Esophagus muscularis mucosa (tissue), 4 donors: ENCODE measurements around the gene SLC39A3. TPM values are rescaled to one million over a fixed set of nuclear protein-coding genes. Genes with fewer than 3 reads are reported as not detected.

Experiments used
- DNase-seq: peaks from one replicate; pipeline ENCODE4 v3.0.0-alpha.2; 2017; ENCODE audit errors: extremely low spot score
- H3K27ac ChIP-seq, 4 donors: fragments of 200-600 bp; sonication (generic); replicated peaks in 1 of 4; 1 replicate in 3 of 4; 2 replicates in 1 of 4; pipeline ENCODE4 v1.5.1; 2016 to 2019; ENCODE audit warnings: mild to moderate bottlenecking in 1 of 4
- H3K27me3 ChIP-seq, 4 donors: fragments of 200-600 bp; sonication (generic); one replicate each; pipeline versions ENCODE4 v1.5.1 to v1.6.0; 2016 to 2019
- H3K36me3 ChIP-seq, 4 donors: fragments of 200-600 bp; sonication (generic); one replicate each; pipeline ENCODE4 v1.5.1; 2016 to 2019
- H3K4me1 ChIP-seq, 4 donors: fragments of 200-600 bp; sonication (generic); one replicate each; pipeline ENCODE4 v1.5.1; 2016 to 2019
- H3K4me3 ChIP-seq, 4 donors: fragments of 200-600 bp; sonication (generic); 1 replicate in 2 of 4; 2 replicates in 2 of 4; pipeline ENCODE4 v1.5.1; 2016 to 2019; ENCODE audit warnings: mild to moderate bottlenecking in 4 of 4, moderate library complexity in 1 of 4
- H3K9me3 ChIP-seq, 4 donors: fragments of 200-600 bp; sonication (generic); 1 replicate in 3 of 4; 2 replicates in 1 of 4; pipeline ENCODE4 v1.5.1; 2016 to 2019
- EP300 ChIP-seq: sonication (generic); formaldehyde crosslinking; IDR thresholded peaks from one replicate; pipeline ENCODE4 v1.6.1; 2017; ENCODE audit warnings: antibody characterized with exemption
- POLR2A ChIP-seq: fragments of 450-650 bp; IDR thresholded peaks from one replicate; pipeline ENCODE4 v1.6.1; 2017; ENCODE audit warnings: antibody characterized with exemption, moderate library complexity, mild to moderate bottlenecking, low read depth
- POLR2AphosphoS5 ChIP-seq, 2 donors: sonication (generic); formaldehyde crosslinking; IDR thresholded peaks; one replicate each; pipeline ENCODE4 v1.6.1; 2017; ENCODE audit warnings: antibody characterized with exemption in 2 of 2
- WGBS: methylation state at CpG from one replicate; pipeline ENCODE4 v1.1.5; 2018; 5-methylcytosine and 5-hydroxymethylcytosine counted together
- intact Hi-C: fragments of 100-400 bp; cut with DNase I; formaldehyde crosslinking; loops from one replicate; pipeline ENCODE4 v1.15.1; 2023
- total RNA-seq, 4 donors: library from RNA; depleted of rRNA; stranded (reverse); fragments of >200 nt; gene quantifications; one replicate each; pipeline versions ENCODE4 v1.1.0 to v1.2.1, GENCODE V29; 2016
- TF ChIP-seq, protein P1 (sequence below), 3 experiments: fragments of 200-600 bp in 2 of 3; fragments of 450-650 bp in 1 of 3; sonication (generic) in 2 of 3; IDR thresholded peaks; one replicate each; pipeline ENCODE4 v1.5.1; 2017 to 2019; ENCODE audit warnings: antibody characterized with exemption in 3 of 3, mild to moderate bottlenecking in 2 of 3, moderate library complexity in 1 of 3

The SLC39A3 gene
- total RNA-seq, 4 donors from 2014 or later, result 31.6 to 36.9 (median 33.8) TPM

DNA sequence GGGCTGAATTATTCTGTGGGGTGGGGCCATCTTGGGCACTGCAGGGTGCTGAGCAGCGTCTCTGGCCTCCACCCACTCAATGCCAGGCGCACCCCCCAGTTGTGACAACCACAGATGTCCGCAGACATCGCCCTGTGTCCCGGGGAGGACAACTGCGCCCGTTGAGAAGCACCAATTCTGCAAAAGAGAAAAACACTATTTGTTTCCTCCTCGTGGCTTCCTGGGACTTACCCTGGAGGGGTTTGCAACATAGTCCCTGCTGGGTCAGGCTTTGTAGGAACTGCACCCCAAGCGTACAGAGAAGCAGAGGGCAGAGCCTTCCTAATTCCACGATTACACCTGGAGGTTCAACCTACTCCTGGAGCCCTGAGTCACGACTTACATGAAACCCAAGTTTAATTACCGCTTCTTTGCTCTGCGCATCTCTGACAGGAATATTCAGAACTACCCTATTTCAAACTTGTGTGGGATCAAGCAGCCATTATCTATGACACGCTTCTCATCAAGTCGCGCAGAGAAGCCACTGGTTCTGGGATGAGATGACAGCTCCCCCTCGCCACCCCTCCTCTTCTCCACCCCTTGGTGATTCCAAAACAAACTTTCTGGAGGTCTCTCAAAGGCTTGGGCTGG is 11.1 kb upstream of the SLC39A3 start:
- 77% methylated on average over 17 of the region's 17 CpGs for WGBS
- H3K4me3 ChIP-seq, result no peak overlapping the region
- no peaks in the 10 kb centered on the region for H3K27me3 ChIP-seq
- intact Hi-C loops, result no loop called here
- no peak overlapping the region for H3K27ac ChIP-seq
- no peaks in the 10 kb centered on the region for H3K9me3 ChIP-seq
- H3K4me1 ChIP-seq, result peaks cover 0 to 8% (median 5%) of the 10 kb centered on the region in 4 donors
- H3K36me3 ChIP-seq, result peaks cover 22 to 32% (median 25%) of the 10 kb centered on the region in 4 donors
- DNase-seq, result no peak
- TF ChIP-seq EP300 (no peak), POLR2A (no peak), POLR2AphosphoS5 (IDR thresholded peaks at IDR 0.05) (no peak)
- TF ChIP-seq, protein P1, sequence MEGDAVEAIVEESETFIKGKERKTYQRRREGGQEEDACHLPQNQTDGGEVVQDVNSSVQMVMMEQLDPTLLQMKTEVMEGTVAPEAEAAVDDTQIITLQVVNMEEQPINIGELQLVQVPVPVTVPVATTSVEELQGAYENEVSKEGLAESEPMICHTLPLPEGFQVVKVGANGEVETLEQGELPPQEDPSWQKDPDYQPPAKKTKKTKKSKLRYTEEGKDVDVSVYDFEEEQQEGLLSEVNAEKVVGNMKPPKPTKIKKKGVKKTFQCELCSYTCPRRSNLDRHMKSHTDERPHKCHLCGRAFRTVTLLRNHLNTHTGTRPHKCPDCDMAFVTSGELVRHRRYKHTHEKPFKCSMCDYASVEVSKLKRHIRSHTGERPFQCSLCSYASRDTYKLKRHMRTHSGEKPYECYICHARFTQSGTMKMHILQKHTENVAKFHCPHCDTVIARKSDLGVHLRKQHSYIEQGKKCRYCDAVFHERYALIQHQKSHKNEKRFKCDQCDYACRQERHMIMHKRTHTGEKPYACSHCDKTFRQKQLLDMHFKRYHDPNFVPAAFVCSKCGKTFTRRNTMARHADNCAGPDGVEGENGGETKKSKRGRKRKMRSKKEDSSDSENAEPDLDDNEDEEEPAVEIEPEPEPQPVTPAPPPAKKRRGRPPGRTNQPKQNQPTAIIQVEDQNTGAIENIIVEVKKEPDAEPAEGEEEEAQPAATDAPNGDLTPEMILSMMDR (IDR thresholded peaks at IDR 0.05), result no peak

DNA sequence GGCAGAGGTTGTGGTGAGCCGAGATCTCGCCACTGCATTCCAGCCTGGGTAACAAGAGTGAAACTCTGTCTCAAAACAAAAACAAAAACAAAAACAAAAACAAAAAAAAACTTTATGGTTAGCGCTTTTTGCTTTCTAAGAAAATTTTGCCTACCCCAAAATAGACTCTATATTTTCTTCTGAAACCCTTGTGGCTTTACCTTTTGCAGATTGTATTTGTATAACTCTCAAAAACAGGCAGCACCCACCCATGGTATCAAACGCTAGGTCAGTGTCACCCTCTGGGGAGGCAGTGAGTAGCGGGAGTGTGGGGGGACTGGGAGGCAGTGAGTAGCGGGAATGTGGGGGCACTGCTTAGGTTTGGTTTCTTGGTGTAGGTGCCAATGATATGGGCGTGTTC is 7.5 kb upstream of the SLC39A3 start:
- Histone ChIP-seq H3K4me3 (no peak overlapping the region), H3K27ac (no peak overlapping the region), H3K4me1 (peaks cover 0 to 8% (median 5%) of the 10 kb centered on the region in 4 donors), H3K36me3 (no peaks in the 10 kb centered on the region), H3K27me3 (no peaks in the 10 kb centered on the region), H3K9me3 (no peaks in the 10 kb centered on the region)
- 84% methylated on average over 7 of the region's 7 CpGs for WGBS
- DNase-seq, result no peak
- TF ChIP-seq POLR2A (no peak), POLR2AphosphoS5 (IDR thresholded peaks at IDR 0.05) (no peak), EP300 (no peak)
- TF ChIP-seq, protein P1 (IDR thresholded peaks at IDR 0.05), result no peak
- intact Hi-C loops, result no loop called here

DNA sequence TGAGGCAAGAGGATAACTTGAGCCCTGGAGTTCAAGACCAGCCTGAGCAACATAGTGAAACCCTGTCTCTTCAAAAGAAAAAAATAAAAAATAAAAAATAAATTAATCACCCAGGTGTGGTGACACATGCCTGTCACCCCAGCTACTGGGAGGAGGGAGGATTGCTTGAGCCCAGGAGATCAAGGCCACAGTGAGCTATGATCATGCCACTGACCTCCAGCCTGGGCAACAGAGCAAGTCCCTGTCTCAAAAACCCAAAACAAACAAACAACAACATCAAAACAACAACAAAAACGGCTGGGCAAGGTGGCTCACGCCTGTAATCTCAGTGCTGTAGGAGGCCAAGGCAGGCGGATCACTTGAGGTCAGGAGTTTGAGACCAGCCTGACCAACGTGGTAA is 4.3 kb upstream of the SLC39A3 start:
- H3K27ac ChIP-seq, result no peak overlapping the region
- 32% methylated on average over 4 of the region's 4 CpGs for WGBS
- peaks cover 0 to 15% (median 0%) of the 10 kb centered on the region in 4 donors for H3K27me3 ChIP-seq
- H3K36me3 ChIP-seq, result no peaks in the 10 kb centered on the region
- no peak for TF ChIP-seq POLR2A
- TF ChIP-seq, protein P1 (IDR thresholded peaks at IDR 0.05), result no peak
- no peak for TF ChIP-seq EP300
- TF ChIP-seq POLR2AphosphoS5 (IDR thresholded peaks at IDR 0.05), result no peak
- no peak overlapping the region for H3K4me3 ChIP-seq
- DNase-seq, result no peak
- intact Hi-C loops, result no loop called here
- peaks cover 4 to 13% (median 8%) of the 10 kb centered on the region in 4 donors for H3K4me1 ChIP-seq
- H3K9me3 ChIP-seq, result no peaks in the 10 kb centered on the region

DNA sequence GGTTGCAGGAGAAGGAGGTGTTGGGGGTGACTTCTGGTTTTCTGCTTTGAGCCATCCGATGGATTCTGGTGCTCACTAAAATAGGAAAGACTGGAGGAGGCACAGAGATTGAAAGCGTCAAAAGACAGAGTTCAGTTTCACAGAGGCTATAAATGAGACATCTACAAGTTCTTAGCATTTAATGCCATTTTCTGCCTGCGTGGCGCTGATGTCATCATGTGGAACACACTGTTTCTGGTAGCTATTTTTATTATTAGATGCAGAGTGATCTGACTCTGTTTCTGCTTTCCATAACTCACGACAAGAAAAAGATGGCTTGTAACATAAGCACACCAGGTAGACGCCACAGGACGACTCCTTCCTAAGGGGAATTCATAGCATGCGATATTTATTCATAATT is 3.3 kb upstream of the SLC39A3 start:
- H3K4me1 ChIP-seq, result peaks cover 11 to 19% (median 15%) of the 10 kb centered on the region in 4 donors
- 75% methylated on average over 8 of the region's 8 CpGs for WGBS
- TF ChIP-seq, protein P1 (IDR thresholded peaks at IDR 0.05), result no peak
- TF ChIP-seq EP300, result no peak
- no peak for TF ChIP-seq POLR2A
- no peak for TF ChIP-seq POLR2AphosphoS5 (IDR thresholded peaks at IDR 0.05)
- intact Hi-C loops, result no loop called here
- H3K36me3 ChIP-seq, result no peaks in the 10 kb centered on the region
- H3K9me3 ChIP-seq, result no peaks in the 10 kb centered on the region
- no peak overlapping the region for H3K27ac ChIP-seq
- H3K4me3 ChIP-seq, result no peak overlapping the region
- peaks cover 0 to 15% (median 0%) of the 10 kb centered on the region in 4 donors for H3K27me3 ChIP-seq
- DNase-seq, result no peak

DNA sequence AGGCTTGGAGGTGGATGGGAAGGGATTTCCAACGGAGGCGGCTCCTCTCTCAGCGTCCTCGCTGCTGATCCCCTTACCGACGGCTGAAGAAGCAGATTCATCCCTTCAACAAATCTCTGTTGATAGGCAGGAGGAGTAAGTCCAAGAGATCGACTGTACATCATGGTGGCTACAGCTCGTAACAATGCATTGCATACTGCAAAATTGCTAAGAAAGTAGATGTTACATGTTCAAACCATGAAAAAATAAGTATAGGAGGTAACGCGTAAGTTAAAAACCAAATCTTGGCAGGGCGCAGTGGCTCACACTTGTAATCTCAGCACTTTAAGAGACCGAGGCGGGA is 468 bp upstream of the SLC39A3 start:
- peaks cover 0 to 15% (median 0%) of the 10 kb centered on the region in 4 donors for H3K27me3 ChIP-seq
- no peak for DNase-seq
- WGBS, result 46% methylated on average over 13 of the region's 13 CpGs
- peaks cover 11 to 24% (median 17%) of the 10 kb centered on the region in 4 donors for H3K4me1 ChIP-seq
- H3K36me3 ChIP-seq, result peaks cover 0 to 19% (median 18%) of the 10 kb centered on the region in 4 donors
- H3K9me3 ChIP-seq, result no peaks in the 10 kb centered on the region
- no peak for TF ChIP-seq EP300
- TF ChIP-seq POLR2AphosphoS5 (IDR thresholded peaks at IDR 0.05), result no peak
- no peak for TF ChIP-seq POLR2A
- TF ChIP-seq, protein P1 (IDR thresholded peaks at IDR 0.05), result no peak
- H3K4me3 ChIP-seq, result peak overlapping the region in 3 of 4 donors; percentile 85 to 99 (median 98)
- no peak overlapping the region for H3K27ac ChIP-seq
- intact Hi-C loops, result no loop called here
